Mesothelial cell of epicardium (in vitro differentiated cells): ENCODE data around the gene LCE5A. TPM values are rescaled to one million over a fixed set of nuclear protein-coding genes. Genes with fewer than 3 reads are reported as not detected.

Experiments
- DNase-seq, 2 experiments: peaks; one replicate each; pipeline ENCODE4 v3.0.0; 2021; ENCODE audit warnings: low spot score in 2 of 2; ENCODE audit not compliant: unreplicated experiment in 2 of 2
- H3K27ac Mint-ChIP-seq: 2 replicates; pipeline ENCODE4 v1.8.0; 2021; ENCODE audit warnings: mixed read lengths
- H3K27me3 Mint-ChIP-seq: 2 replicates; pipeline ENCODE4 v1.8.0; 2021; ENCODE audit warnings: low read depth, mixed read lengths
- H3K36me3 Mint-ChIP-seq: 2 replicates; pipeline ENCODE4 v1.8.0; 2021; ENCODE audit warnings: mixed read lengths
- H3K4me1 Mint-ChIP-seq: 2 replicates; pipeline ENCODE4 v1.8.0; 2021; ENCODE audit warnings: mixed read lengths
- H3K4me3 Mint-ChIP-seq: 2 replicates; pipeline ENCODE4 v1.8.0; 2021; ENCODE audit warnings: mild to moderate bottlenecking, moderate library complexity, mixed read lengths
- H3K9me3 Mint-ChIP-seq: 2 replicates; pipeline ENCODE4 v1.8.0; 2021; ENCODE audit warnings: mixed read lengths
- total RNA-seq: library from RNA; stranded (reverse); gene quantifications from 3 replicates; pipeline ENCODE4 v1.2.1, GENCODE V29; 2021
- TF ChIP-seq, protein P1 (sequence below): fragments of 200-600 bp; sonication (generic); IDR thresholded peaks from one replicate; pipeline ENCODE4 v1.5.0; 2021; ENCODE audit warnings: antibody characterized with exemption; ENCODE audit not compliant: unreplicated experiment

Gene LCE5A, protein sequence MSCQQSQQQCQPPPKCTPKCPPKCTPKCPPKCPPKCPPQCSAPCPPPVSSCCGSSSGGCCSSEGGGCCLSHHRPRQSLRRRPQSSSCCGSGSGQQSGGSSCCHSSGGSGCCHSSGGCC
- total RNA-seq, result not detected in 3 replicates

DNA sequence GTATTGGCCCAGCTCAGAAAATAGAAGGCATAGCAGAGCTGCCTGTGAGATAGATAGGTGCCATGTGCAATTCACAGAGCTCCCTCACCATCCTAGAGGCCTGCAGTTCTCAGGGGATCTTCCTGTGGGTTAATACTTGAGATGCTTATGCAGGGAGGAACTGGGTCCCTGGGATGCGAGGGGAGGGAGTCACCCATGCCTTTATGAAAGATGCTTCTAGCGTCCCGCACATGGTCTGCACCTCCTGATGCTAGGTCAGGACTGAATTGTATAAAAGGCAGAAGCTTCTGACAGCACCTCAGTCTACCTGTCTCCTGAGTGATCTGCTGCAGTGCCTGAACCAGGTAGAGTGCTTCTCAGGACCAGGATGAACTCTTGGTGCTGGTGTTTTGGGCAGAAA lies at the start of gene LCE5A:
Gene LCE5A (plus strand): TSS at position 301 of the 400 bp plus-strand sequence. CDS start 732 bp downstream, outside the sequence.
- peaks cover 6% of the 10 kb centered on the region for H3K36me3 Mint-ChIP-seq
- TF ChIP-seq, protein P1, sequence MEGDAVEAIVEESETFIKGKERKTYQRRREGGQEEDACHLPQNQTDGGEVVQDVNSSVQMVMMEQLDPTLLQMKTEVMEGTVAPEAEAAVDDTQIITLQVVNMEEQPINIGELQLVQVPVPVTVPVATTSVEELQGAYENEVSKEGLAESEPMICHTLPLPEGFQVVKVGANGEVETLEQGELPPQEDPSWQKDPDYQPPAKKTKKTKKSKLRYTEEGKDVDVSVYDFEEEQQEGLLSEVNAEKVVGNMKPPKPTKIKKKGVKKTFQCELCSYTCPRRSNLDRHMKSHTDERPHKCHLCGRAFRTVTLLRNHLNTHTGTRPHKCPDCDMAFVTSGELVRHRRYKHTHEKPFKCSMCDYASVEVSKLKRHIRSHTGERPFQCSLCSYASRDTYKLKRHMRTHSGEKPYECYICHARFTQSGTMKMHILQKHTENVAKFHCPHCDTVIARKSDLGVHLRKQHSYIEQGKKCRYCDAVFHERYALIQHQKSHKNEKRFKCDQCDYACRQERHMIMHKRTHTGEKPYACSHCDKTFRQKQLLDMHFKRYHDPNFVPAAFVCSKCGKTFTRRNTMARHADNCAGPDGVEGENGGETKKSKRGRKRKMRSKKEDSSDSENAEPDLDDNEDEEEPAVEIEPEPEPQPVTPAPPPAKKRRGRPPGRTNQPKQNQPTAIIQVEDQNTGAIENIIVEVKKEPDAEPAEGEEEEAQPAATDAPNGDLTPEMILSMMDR, result no peak
- DNase-seq, result no peak
- H3K27me3 Mint-ChIP-seq, result no peaks in the 10 kb centered on the region
- H3K27ac Mint-ChIP-seq, result no peak within 1 kb of the TSS
- peaks cover 75% of the 10 kb centered on the region for H3K9me3 Mint-ChIP-seq
- H3K4me1 Mint-ChIP-seq, result no peaks in the 10 kb centered on the region
- H3K4me3 Mint-ChIP-seq, result no peak within 1 kb of the TSS

DNA sequence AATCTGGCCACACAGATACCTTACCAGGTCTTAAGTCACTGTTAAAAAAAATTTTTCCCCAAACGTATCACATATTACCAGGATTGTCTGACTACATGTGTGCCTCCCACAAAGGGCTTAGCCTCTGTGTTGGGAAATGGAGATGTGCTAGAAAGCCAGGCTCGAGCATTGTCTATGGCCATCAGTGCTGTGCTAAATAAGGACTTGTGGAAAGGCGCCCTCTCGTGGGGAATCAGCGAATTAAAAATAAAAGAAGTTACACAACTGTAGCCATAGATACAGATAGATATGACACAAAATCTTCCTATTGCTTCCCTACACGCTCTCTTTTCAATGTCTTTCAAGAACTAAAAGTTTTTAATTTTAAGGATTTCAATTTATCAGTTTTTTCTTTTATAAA lies 49.1 kb upstream of the LCE5A start:
- Mint-ChIP-seq H3K9me3 (peaks cover 32% of the 10 kb centered on the region), H3K4me1 (no peaks in the 10 kb centered on the region), H3K27me3 (no peaks in the 10 kb centered on the region), H3K36me3 (peaks cover 3% of the 10 kb centered on the region), H3K27ac (no peak overlapping the region), H3K4me3 (no peak overlapping the region)
- TF ChIP-seq, protein P1, result peak; percentile 56
- DNase-seq, result no peak

DNA sequence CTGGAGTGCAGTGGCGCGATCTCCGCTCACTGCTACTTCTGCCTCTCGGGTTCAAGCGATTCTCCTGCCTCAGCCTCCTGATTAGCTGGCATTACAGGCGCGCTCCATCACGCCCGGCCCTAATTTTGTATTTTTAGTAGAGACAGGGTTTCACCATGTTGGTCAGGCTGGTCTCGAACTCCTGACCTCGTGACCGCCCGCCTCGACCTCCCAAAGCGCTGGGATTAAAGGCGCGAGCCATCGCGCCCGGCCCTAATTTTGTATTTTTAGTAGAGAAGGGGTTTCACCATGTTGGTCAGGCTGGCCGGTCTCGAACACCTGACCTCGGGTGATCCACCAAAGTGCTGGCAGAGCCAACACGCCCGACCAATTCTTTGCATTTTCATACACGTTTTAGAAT lies 48.0 kb upstream of the LCE5A start:
- H3K4me1 Mint-ChIP-seq, result no peaks in the 10 kb centered on the region
- H3K27ac Mint-ChIP-seq, result no peak overlapping the region
- TF ChIP-seq, protein P1, result no peak
- H3K36me3 Mint-ChIP-seq, result peaks cover 3% of the 10 kb centered on the region
- peaks cover 37% of the 10 kb centered on the region for H3K9me3 Mint-ChIP-seq
- no peaks in the 10 kb centered on the region for H3K27me3 Mint-ChIP-seq
- no peak overlapping the region for H3K4me3 Mint-ChIP-seq
- no peak for DNase-seq

DNA sequence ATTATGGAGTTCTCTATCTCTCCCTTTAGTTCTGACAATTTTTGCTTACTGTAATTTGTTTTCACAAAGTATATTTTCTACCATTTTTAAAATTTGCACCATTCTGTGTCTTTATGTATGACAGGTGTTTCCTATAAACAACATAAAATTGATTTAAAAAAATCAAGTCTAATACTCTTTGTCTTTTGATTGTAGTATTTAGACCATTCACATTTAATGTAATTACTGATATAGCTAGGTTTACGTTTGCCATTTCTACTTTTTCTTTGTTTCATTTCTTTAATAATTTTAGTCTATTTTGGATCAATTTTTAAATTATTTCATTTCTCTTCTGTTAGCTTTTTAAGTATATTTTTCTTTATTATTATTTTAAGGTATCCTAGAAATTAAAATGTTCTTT lies 44.4 kb upstream of the LCE5A start:
- Mint-ChIP-seq H3K27ac (no peak overlapping the region), H3K9me3 (peaks cover 37% of the 10 kb centered on the region), H3K4me3 (no peak overlapping the region), H3K27me3 (no peaks in the 10 kb centered on the region), H3K4me1 (no peaks in the 10 kb centered on the region), H3K36me3 (peaks cover 3% of the 10 kb centered on the region)
- TF ChIP-seq, protein P1, result no peak
- no peak for DNase-seq

DNA sequence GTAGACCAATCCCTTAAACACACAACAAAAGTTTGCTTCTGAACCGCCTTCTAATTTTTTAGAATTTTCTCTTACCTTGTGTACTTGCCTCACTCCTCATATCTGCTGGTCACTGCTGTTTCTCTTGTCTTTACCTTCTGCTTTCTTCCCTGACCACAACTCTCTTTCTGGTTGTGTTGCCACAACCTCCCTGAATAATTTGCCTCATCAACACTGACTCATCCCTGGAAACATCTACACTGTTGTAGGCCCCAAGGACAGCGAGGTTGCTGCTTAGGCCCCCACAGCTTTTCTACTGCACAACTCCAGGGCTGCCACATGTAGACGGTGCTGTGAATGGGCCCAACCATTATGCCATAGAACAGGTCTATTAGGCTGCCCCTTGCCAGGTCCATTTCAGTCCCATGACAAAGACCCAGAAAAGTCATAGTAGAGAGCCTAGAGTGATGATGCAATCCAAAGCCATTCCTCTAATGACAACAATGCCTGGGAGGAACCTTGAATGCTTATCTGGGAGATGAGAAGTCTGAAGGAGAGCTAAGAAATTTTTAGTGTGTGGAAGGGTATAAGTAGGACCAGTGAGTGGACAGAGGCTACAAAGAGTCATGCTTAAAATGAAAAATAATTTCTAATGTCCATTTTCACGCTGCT lies 36.6 kb upstream of the LCE5A start:
- Mint-ChIP-seq H3K27ac (no peak overlapping the region), H3K36me3 (peaks cover 5% of the 10 kb centered on the region)

More for the DNA sequence above, 36.6 kb upstream of the LCE5A start:
- Mint-ChIP-seq H3K9me3 (peaks cover 58% of the 10 kb centered on the region), H3K4me1 (no peaks in the 10 kb centered on the region), H3K4me3 (no peak overlapping the region), H3K27me3 (no peaks in the 10 kb centered on the region)
- no peak for DNase-seq
- TF ChIP-seq, protein P1, result no peak
